Testis (tissue), 3 donors: ENCODE data around the gene MLF1. TPM values are rescaled to one million over a fixed set of nuclear protein-coding genes. Genes with fewer than 3 reads are reported as not detected.
A peak's percentile ranks its signal among the peaks of the same experiment; 100 is the strongest.

Source experiments
- DNase-seq: peaks from one replicate; pipeline ENCODE4 v3.0.0-alpha.2; 2019
- H3K27ac ChIP-seq, 2 donors: fragments of 200-600 bp; sonication (generic); one replicate each; pipeline ENCODE4 v1.5.1; 2019
- H3K27me3 ChIP-seq: fragments of 200-600 bp; sonication (generic); one replicate; pipeline ENCODE4 v1.5.1; 2019
- H3K36me3 ChIP-seq: fragments of 200-600 bp; sonication (generic); one replicate; pipeline ENCODE4 v1.5.1; 2017; ENCODE audit warnings: low read depth; ENCODE audit errors: missing control alignments
- H3K4me1 ChIP-seq: fragments of 200-600 bp; sonication (generic); one replicate; pipeline ENCODE4 v1.5.1; 2019
- H3K4me3 ChIP-seq, 2 donors: fragments of 200-600 bp; sonication (generic); one replicate each; pipeline ENCODE4 v1.5.1; 2017 to 2019
- H3K9me3 ChIP-seq: fragments of 200-600 bp; sonication (generic); one replicate; pipeline ENCODE4 v1.5.1; 2017
- POLR2A ChIP-seq: fragments of 450-650 bp; IDR thresholded peaks from one replicate; pipeline ENCODE4 v1.6.1; 2017; ENCODE audit warnings: antibody characterized with exemption, mild to moderate bottlenecking, moderate library complexity
- WGBS, 2 donors: methylation state at CpG; one replicate each; pipeline ENCODE4 v1.1.5; 2018; 5-methylcytosine and 5-hydroxymethylcytosine counted together
- intact Hi-C: fragments of 100-400 bp; cut with DNase I; formaldehyde crosslinking; loops from one replicate; pipeline ENCODE4 v1.15.1; 2023; ENCODE audit warnings: low total_unique reads
- polyA plus RNA-seq: library from polyadenylated mRNA; stranded (reverse); fragments of 350-450 nt; fragmentation: Illumina TruSeq; extraction: RNeasy Lipid Tissue Mini Kit (QIAGEN cat#74804); gene quantifications from one replicate; pipeline ENCODE4 v1.2.3, GENCODE V29; 2014; ENCODE audit warnings: low read depth, low replicate concordance; ENCODE audit not compliant: insufficient read depth
- total RNA-seq, 2 donors: library from RNA; depleted of rRNA; stranded (reverse); fragments of >200 nt; gene quantifications; one replicate each; pipeline ENCODE4 v1.2.3, GENCODE V29; 2016
- TF ChIP-seq, protein P1 (sequence below), 3 experiments: fragments of 450-650 bp in 2 of 3; fragments of 200-600 bp in 1 of 3; sonication (generic) in 1 of 3; IDR thresholded peaks; one replicate each; pipeline ENCODE4 v1.5.1; 2016 to 2019; ENCODE audit warnings: antibody characterized with exemption in 3 of 3, mild to moderate bottlenecking in 2 of 3, moderate library complexity in 1 of 3

Gene MLF1
- total and polyA plus RNA-seq, 3 donors from 2014 or later = 142 to 549 (median 211) TPM

DNA sequence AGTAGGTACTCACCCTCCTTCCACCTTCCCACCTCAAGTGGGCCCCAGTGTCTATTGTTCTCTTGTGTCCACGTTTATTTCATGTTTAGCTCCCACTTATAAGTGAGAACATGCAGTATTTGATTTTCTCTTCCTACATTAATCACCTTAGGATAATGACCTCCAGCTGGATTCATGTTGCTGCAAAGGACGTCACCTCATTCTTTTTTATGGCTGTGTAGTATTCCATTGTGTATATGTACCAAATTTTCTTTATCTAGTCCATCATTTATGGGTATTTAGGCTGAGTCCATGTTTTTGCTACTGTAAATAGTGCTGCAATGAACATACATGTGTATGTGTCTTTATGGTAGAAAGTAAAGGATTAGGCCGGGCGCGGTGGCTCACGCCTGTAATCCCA is 5.9 kb upstream of the MLF1 start:
- H3K4me1 ChIP-seq = no peaks in the 10 kb centered on the region
- intact Hi-C loops = no loop called here
- WGBS, 2 donors = 76 to 86% methylated on average over 6 of the region's 6 CpGs
- H3K4me3 ChIP-seq = no peak overlapping the region
- H3K27me3 ChIP-seq = no peaks in the 10 kb centered on the region
- no peak for DNase-seq
- H3K36me3 ChIP-seq = no peaks in the 10 kb centered on the region
- H3K27ac ChIP-seq = no peak overlapping the region
- no peak for TF ChIP-seq POLR2A
- TF ChIP-seq, protein P1, sequence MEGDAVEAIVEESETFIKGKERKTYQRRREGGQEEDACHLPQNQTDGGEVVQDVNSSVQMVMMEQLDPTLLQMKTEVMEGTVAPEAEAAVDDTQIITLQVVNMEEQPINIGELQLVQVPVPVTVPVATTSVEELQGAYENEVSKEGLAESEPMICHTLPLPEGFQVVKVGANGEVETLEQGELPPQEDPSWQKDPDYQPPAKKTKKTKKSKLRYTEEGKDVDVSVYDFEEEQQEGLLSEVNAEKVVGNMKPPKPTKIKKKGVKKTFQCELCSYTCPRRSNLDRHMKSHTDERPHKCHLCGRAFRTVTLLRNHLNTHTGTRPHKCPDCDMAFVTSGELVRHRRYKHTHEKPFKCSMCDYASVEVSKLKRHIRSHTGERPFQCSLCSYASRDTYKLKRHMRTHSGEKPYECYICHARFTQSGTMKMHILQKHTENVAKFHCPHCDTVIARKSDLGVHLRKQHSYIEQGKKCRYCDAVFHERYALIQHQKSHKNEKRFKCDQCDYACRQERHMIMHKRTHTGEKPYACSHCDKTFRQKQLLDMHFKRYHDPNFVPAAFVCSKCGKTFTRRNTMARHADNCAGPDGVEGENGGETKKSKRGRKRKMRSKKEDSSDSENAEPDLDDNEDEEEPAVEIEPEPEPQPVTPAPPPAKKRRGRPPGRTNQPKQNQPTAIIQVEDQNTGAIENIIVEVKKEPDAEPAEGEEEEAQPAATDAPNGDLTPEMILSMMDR (IDR thresholded peaks at IDR 0.05) = no peak
- H3K9me3 ChIP-seq = no peaks in the 10 kb centered on the region

- Histone ChIP-seq H3K4me3 (no peak overlapping the region), H3K9me3 (no peaks in the 10 kb centered on the region), H3K36me3 (no peaks in the 10 kb centered on the region), H3K4me1 (no peaks in the 10 kb centered on the region), H3K27me3 (no peaks in the 10 kb centered on the region), H3K27ac (no peak overlapping the region)
- no peak for DNase-seq
- intact Hi-C loops = no loop called here
- TF ChIP-seq, protein P1 (IDR thresholded peaks at IDR 0.05) = no peak
- no peak for TF ChIP-seq POLR2A
- 84 to 91% methylated on average over 3 of the region's 3 CpGs for WGBS, 2 donors
Observed at GRCh38 chr3:158568784-158569183, 2.2 kb upstream of the MLF1 start.

- Histone ChIP-seq H3K36me3 (no peaks in the 10 kb centered on the region), H3K27me3 (no peaks in the 10 kb centered on the region), H3K4me3 (no peak overlapping the region), H3K27ac (no peak overlapping the region), H3K9me3 (no peaks in the 10 kb centered on the region), H3K4me1 (no peaks in the 10 kb centered on the region)
- no peak for DNase-seq
- WGBS, 2 donors = 16 to 22% methylated on average over 3 of the region's 3 CpGs
- TF ChIP-seq, protein P1 (IDR thresholded peaks at IDR 0.05) = no peak
- no peak for TF ChIP-seq POLR2A
- intact Hi-C loops = no loop called here
Observed at GRCh38 chr3:158569794-158570193, 1.2 kb upstream of the MLF1 start.

- Histone ChIP-seq H3K4me3 (peak overlapping the region; percentile 7 to 83), H3K4me1 (no peaks in the 10 kb centered on the region), H3K36me3 (no peaks in the 10 kb centered on the region), H3K27ac (no peak overlapping the region), H3K9me3 (no peaks in the 10 kb centered on the region), H3K27me3 (no peaks in the 10 kb centered on the region)
- 60 to 68% methylated on average over 15 to 16 of the region's 16 CpGs for WGBS, 2 donors
- no peak for DNase-seq
- TF ChIP-seq, protein P1 (IDR thresholded peaks at IDR 0.05) = no peak
- TF ChIP-seq POLR2A = no peak
- intact Hi-C loops = no loop called here
Observed at GRCh38 chr3:158571969-158572765, 1.2 kb downstream of the MLF1 start.

GRCh38 chr3:158572766-158573060 is 1.7 kb downstream of the MLF1 start:
- DNase-seq = no peak
- no peak for TF ChIP-seq POLR2A
- TF ChIP-seq, protein P1 (IDR thresholded peaks at IDR 0.05) = no peak
- no peaks in the 10 kb centered on the region for H3K4me1 ChIP-seq
- intact Hi-C loops = no loop called here
- H3K9me3 ChIP-seq = no peaks in the 10 kb centered on the region
- no peak overlapping the region for H3K4me3 ChIP-seq
- H3K27ac ChIP-seq = no peak overlapping the region
- no peaks in the 10 kb centered on the region for H3K27me3 ChIP-seq
- H3K36me3 ChIP-seq = no peaks in the 10 kb centered on the region
- 62 to 72% methylated on average over 8 of the region's 8 CpGs for WGBS, 2 donors
